HG03280 (cell line): ENCODE measurements around the gene BAD.

Experiments used
- ATAC-seq: cut with Tn5 transposase; IDR thresholded peaks from one replicate; pipeline ENCODE4 v1.9.1; 2021; ENCODE audit warnings: mild to moderate bottlenecking, moderate library complexity; ENCODE audit not compliant: unreplicated experiment

The BAD gene

DNA sequence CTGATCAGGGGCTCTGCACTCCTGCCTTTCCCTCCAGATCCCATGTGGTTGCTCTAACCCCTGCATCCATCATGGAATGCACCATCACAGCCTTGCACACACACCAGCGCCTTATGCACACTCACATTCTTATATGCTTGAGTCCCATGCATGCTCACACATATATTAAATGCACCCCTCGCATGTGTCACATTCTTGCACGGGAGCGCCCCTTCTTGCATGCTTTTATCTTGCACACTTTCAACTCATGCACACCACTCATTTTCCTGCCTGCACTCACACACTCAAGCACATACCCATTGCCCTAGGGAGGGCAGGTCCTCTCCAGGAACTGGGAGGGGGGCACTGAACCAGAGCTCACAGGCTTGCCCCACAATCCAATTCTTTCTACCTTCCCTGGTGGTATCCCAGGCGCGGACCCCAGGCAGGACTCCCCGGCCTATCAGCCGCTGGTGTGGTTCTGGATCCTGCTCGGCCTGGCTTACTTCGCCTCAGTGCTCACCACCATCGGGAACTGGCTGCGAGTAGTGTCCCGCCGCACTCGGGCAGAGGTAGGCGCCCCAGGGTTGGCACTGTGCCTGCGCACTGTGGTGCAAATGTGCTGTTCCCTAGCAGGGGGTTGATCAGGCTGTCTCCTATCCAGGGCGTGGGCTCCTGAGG is 13.4 kb upstream of the BAD start:
- no peak for ATAC-seq

DNA sequence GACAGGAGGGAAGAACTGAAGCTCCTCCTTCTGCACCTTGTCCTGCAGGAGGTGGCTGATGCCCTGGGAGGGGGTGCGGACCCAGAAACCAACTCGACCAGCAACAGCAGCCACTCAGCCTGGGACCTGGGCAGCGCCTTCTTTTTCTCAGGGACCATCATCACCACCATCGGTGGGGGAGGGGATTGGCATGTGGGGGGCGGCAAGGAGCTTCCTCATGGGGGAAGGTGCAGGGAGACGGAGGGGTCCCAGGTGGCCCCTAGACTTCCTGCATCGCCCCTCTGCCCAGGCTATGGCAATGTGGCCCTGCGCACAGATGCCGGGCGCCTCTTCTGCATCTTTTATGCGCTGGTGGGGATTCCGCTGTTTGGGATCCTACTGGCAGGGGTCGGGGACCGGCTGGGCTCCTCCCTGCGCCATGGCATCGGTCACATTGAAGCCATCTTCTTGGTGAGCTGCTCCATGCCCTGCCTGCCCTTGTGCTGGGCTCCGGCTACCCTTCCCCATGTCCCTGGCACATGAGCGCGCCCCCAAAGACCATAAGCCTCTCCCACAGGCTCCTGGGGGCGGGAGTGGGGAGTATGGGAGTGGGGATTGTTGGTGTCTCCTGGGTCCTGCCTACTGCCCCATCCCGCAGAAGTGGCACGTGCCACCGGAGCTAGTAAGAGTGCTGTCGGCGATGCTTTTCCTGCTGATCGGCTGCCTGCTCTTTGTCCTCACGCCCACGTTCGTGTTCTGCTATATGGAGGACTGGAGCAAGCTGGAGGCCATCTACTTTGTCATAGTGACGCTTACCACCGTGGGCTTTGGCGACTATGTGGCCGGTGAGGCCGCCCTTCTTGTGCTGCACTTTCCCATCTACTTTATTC is 12.6 kb upstream of the BAD start:
- ATAC-seq, result no peak

DNA sequence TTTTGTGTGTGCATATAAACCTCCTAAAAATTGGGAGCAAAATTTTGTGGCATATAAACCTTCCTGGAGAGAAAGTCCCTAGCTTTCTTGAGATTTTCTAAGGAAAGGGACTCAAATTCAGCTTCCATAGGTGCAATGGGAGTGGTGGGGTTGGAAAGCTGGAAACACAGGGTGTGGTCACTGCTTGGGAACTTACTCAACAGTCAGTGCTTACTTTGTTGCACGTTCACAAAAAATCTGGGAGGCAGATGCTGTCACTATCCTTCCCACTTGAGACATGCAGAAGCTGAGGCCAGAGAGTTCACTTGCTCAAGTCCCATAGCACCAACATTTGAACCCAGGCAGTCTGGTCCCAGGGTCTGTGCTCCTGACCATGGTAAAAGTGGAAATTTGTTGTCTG is 11.8 kb upstream of the BAD start:
- ATAC-seq, result no peak

DNA sequence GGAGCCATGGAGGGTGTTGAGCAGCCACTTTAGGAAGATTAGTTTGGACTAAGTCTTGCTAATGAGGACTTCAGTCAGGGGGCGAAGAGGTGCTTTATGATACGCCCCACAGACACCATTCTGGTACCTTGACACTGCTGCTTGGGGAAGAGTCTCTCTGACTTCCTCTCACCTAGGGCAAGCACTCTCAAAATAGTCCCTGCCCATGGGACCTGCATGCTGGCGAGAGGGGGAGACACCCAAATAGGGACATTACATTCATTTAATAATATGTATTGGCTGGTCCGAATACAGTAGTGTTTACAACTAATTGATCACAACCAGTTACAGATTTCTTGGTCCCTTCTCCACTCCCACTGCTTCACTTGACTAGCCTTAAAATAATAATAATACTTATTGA is 11.3 kb upstream of the BAD start:
- no peak for ATAC-seq

DNA sequence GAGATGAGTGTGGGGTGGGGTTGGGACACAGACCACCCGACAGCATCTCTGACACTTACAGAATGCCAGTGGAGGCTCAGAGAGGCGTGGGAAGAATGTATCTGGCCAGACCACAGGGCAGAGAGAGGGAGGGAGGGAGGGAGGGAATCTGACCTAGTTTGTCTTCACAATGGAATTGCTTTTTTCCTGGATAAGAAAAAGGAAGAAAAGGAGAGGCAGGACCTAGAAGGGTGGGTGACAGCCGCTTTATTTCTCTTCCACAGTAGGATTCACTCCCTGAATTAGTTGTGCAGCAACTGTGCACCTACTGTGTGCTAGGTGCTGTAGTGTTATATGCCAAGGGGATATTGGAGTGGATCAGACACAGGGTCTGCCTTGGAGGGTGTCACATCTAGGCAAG is 10.3 kb upstream of the BAD start:
- ATAC-seq, result no peak

DNA sequence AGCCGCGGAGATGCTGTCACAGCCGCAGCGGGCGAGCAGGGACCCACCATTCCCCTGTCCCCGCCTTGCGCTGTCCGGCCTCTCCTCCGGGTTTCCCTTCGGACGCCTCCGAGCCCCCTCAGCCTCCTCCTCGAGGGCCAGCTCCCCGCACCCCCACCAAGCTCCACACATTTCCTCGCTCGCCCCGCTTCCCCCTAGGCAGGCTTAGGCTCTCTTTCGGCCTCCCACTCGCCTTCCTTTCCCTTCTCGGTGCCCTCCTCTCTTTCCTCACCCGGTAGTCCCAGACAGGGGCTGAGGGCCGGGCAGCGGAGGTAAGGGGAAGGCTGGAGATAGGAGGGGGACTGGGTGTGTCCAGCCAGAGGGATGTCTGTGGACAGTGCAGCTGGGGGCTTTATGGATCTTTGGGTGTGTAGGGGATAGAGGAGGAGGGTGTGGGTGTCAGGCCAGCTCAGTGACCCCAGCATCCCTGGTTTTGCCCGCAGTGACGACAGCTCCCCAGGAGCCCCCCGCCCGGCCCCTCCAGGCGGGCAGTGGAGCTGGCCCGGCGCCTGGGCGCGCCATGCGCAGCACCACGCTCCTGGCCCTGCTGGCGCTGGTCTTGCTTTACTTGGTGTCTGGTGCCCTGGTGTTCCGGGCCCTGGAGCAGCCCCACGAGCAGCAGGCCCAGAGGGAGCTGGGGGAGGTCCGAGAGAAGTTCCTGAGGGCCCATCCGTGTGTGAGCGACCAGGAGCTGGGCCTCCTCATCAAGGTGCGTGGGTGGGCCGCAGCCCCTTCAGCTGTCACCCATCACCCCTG is 8.2 kb upstream of the BAD start:
- no peak for ATAC-seq

DNA sequence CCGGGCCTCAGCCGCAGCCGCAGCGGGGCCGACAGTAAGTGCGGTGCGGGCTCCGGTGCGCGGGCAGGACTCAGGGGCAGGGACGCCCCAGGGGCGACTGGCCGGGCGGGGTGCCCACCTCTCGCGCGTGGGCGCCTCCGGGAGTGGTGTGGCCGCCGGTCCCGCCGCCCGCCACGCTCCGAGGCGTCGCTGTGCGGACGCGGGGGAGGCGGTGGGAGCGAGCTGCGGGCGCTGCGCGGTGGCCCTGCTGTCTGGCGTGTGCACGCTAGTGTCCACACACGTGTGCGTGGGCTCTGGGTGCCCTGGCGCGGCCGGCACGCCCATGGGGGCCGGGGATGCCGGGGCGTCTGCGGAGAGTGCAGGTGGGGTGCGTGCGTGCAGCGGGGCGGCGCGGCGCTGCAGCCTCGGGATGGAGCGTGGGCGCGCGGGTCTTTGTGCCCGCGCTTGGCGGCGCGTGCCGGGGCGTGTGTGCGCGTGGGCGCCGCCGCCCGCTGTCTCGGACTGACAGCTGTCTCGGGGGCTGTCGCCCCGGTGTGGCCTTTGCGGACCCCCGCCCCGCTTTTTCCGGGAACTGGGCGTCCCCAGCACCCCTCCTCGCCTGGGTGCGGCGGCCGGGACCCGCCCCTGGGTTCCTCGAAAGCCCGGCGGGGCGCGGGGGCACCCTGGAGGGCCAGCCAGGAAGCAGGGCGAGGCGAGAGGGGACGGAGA is 7.4 kb upstream of the BAD start:
- no peak for ATAC-seq

DNA sequence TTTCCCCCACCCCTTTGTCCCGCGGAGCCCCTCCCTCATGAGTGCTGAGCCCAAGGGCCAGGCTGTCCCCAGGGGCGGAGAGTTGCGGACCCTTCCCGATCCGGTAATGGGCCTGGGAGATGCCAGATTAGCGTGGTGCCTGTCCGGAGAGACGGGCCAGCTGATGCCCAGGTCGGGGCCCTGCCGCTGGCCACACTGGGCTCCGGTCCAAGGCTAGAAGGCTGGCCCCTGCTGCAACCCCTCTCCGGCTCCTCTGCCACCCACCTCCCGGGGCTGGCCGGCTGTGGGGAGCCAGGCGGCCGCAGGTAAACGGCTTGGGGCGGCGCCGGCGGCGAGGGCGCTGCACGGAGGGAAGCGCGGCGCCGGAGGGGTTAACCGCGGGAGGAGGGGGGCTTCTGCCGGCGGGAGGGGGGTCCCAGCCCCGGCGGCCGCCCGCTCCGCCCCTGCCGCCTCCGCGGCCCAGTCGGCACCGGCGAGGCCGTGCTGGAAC is 6.8 kb upstream of the BAD start, which contains the start of gene KCNK4:
KCNK4 (plus strand) TSS at position 41 of the 490 bp plus-strand sequence. CDS start 1,717 bp downstream, outside the sequence.
- no peak for ATAC-seq

DNA sequence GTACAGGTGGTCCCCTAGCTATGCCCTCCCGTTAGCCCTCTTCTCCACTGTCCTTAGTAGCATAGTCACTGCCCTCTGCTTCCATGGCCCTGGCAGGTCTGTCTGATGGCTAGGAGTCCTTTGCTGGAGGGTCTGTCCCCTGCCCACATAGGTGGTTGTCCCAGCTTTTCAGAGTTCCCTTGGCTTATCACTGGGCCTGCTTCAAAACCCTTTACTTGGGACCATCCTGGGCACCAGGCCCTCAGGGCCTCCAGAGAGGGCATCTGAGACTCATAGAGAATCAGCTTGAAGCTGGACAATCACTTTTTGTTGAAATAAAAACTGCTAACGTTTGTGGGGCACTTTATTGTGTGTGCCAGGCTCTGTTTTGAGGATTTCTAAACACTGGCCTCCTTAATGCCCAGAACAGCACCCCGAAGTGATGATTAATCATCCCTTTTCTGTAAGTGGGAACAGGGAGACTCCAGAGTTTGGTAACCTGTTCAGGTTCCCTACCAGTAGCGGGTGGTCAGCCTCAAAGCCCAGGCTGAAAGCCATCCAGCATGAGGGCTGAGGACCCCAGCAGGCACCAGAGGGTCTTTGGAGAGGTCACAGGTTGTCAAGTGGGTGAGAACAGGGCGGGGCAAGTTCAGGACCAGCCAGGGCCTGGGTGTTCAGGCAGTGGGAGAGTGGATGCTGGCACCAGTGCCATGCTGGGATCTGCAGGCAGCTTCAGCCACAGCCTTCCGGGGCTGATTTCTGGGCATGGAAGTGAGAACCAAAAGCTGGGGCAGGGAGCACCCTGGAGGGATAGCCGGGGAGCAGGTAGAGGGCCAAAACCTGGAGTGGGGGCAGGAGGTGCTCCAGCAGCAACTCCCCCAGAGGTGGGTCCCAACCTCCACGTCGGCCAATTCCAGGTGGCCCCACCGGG is 6.1 kb upstream of the BAD start:
- no peak for ATAC-seq

DNA sequence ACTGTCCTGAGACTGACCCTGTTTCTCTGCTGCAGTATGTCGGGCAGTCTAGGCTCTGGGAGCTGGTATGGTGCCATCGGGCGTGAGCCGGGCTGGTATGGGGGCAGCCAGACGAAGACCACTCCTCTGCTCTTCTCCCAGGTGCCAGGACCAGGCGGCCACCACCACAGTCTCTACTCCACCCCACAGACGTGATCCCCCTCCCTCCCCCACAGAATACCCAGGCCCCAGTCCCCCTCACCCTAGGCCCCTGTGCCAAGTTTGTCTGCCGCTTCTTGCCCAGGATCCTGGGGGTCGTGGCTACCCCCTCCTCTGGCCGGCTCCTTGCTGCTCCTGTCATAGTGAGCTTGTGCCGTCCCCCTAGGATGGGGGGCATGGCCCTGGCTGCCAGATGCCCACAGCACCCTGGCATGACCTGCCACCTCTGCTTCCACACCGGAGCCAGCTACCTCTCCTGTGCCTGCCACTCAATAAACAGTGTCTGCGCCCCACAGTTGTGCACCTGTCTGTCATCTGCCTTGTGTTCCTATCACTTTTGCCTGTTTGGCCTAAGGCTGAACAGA is 4.6 kb upstream of the BAD start:
- ATAC-seq, result no peak

DNA sequence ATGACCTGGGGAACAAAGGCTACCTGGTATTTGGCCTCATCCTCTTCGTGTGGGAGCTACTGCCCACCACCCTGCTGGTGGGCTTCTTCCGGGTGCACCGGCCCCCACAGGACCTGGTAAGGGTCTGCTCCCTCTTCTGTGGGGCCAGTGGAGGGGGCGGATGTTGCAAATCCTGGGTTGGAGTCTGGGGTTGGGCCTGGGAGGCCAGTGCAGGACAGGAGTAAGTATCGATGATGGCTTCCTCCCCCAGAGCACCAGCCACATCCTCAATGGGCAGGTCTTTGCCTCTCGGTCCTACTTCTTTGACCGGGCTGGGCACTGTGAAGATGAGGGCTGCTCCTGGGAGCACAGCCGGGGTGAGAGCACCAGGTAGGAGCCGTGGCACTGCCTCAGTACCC is 3.9 kb upstream of the BAD start:
- ATAC-seq, result no peak

DNA sequence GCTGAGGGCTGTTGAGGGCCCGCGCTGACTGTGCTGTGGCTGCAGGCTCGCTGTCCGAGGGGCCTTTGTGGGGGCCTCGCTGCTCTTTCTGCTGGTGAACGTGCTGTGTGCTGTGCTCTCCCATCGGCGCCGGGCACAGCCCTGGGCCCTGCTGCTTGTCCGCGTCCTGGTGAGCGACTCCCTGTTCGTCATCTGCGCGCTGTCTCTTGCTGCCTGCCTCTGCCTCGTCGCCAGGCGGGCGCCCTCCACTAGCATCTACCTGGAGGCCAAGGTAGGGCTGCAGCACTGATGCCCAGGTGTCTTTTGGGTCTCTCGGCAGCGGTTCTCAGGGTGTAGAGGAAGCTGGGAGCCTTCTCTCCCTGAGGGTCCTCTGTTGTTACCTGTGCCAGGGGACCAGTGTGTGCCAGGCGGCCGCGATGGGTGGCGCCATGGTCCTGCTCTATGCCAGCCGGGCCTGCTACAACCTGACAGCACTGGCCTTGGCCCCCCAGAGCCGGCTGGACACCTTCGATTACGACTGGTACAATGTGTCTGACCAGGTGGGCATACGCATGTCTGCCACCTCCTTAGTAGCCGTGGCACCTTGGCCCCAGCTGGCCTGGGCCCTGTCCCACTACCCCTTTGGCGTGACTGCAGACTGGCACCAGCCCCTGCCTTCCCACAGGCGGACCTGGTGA is 3.3 kb upstream of the BAD start:
- ATAC-seq, result no peak

DNA sequence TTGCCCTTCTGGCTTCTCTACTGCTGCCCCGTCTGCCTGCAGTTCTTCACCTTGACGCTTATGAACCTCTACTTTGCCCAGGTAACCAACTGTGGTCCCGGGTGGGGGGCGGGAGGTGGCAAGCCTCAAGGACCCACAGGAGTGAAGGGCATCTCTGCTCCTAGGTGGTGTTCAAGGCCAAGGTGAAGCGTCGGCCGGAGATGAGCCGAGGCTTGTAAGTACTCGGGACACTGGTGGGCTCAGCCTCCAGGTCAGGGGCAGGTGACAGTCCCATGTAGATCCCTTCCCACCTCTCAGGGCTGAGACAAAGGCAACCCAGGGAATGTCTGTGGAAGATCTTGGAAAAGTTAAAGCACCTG is 2.3 kb upstream of the BAD start:
- no peak for ATAC-seq

DNA sequence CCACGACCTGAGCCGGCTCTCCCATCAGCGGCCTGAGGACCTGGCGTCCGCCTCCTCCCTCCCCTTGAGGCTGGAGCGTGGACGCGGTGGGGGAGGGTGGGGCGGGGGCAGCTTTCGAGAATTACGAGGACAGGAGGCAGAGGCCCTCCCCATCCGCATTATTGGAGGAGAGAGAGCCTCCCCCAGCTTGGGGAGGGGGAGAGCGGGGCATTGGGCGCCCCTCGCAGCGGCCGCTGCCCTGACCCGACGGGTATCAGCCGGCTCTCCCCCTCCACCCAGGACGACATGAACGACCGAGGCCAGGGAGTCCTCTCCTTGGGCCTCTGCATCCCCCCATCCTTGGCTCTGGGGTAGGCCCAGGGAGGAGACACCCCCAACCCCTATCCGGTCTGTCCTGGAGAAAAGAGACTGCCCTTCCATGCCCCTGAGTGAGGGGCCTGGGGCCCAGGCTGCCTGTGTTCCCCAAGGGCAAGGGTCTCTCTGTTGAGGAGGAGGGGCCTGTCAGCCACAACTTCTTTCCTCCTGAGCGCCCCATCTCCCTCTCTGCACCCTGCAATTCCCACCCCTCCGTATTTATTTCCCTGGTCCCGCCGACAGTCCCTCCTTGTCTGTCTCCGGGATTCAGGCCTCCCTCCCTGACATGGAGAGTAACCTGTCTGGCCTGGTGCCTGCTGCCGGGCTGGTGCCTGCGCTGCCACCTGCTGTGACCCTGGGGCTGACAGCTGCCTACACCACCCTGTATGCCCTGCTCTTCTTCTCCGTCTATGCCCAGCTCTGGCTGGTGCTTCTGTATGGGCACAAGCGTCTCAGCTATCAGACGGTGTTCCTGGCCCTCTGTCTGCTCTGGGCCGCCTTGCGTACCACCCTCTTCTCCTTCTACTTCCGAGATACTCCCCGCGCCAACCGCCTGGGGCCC is 1.7 kb upstream of the BAD start:
- ATAC-seq, result no peak

DNA sequence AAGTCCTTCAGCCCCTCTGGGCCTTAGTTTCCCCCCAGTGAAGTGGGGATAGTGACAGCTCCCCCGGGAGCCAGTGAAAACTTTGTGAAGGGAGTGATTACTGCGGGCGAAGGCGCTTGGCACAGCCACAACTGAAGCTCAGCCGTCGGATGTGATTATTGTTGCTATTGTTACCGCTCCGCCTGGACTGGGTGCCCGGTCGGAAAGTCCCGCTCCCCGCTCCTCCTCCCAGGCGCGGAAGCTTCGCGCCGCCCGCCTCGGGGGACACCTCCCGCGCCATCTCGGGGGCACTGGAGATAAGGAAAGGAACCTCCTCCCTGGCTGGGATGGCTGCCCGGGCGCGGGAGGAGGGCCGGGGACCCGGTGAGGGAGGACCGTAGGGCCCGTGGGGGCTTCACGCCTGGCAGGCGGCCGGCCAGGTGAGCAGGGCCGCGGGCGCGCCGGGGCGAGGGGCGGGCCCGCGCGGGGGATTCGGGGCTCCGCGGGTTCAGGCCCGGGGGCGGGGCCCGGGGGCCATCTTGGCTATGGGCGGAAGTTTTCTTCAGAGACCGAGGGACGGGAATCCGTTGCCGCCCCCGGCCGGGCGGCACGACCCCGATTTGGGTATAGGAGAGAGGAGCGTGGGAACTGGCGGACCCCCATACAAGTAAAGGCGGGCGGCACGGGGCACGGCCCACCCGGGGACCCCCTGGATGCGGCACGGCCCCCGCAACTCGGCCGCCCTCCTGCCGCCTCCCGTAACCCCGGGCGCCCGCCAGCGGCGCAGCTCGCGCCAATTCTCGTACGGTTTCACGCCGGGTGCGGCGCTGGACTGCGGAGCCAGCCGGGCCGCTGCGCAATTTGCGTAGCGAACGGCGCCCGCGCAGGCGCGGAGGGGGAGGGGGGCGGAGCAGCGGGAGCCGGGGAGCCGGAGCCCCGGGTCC is 758 bp upstream of the BAD start, which contains the start of gene GPR137:
GPR137 (plus strand) TSS at position 887 of the 923 bp plus-strand sequence. CDS start 677 bp downstream, outside the sequence.
- ATAC-seq, result peak; percentile 64

DNA sequence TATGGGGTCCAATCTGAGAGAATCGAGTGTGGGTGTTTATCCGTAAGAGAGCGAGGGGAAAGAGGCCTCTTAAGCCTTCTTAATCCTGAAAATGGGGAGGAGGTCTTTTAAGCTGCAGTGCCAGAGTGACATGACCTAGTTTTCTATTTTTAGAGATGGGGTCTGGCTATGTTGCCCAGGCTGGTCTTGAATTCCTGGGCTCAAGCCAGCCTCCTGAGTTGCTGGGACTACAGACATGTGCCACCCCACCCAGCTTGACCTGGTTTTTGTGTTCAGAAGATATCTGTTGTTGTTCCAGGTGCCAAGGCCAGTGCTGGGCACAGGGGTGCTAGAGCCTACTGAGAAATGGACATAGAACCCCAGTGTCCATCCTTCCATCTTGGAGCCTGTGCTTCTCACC is 1.4 kb downstream of the BAD start:
- ATAC-seq, result no peak
